Kidney (tissue), 14 donors: ENCODE results near the gene XIST. TPM values are rescaled to one million over a fixed set of nuclear protein-coding genes. Genes with fewer than 3 reads are reported as not detected.

Source experiments
- DNase-seq, 5 donors: peaks; one replicate each; pipeline ENCODE4 v3.0.0-alpha.2; 2013 to 2020
- FAIRE-seq: peaks from 2 replicates; lab custom pipeline; 2012; peaks lifted over from hg19 to GRCh38; lab: Jason Lieb, UNC
- H3K27ac ChIP-seq, 2 donors: one replicate each; pipeline ENCODE4 v1.7.0; 2013; ENCODE audit warnings: low read depth in 2 of 2, low read length in 2 of 2, inconsistent platforms in 1 of 2
- H3K27me3 ChIP-seq: one replicate; pipeline ENCODE4 v1.7.1; 2013; ENCODE audit warnings: low read length, inconsistent platforms; ENCODE audit not compliant: control insufficient read depth, insufficient read depth
- H3K36me3 ChIP-seq, 3 donors: one replicate each; pipeline versions ENCODE4 v1.7.0 to v1.7.1; 2013; ENCODE audit warnings: low read length in 3 of 3, control low read depth in 1 of 3, inconsistent platforms in 1 of 3; ENCODE audit not compliant: insufficient read depth in 3 of 3, control insufficient read depth in 2 of 3
- H3K4me1 ChIP-seq, 3 donors: one replicate each; pipeline versions ENCODE4 v1.7.0 to v1.7.1; 2013; ENCODE audit warnings: low read length in 3 of 3, inconsistent platforms in 1 of 3, low read depth in 1 of 3; ENCODE audit not compliant: control insufficient read depth in 2 of 3, insufficient read depth in 2 of 3
- H3K4me3 ChIP-seq, 3 donors: one replicate each; pipeline versions ENCODE4 v1.7.0 to v1.8.1; 2013; ENCODE audit warnings: low read length in 3 of 3, control low read depth in 1 of 3, inconsistent platforms in 1 of 3
- H3K9ac ChIP-seq, 3 donors: one replicate each; pipeline versions ENCODE4 v1.7.0 to v1.7.1; 2013; ENCODE audit warnings: low read length in 3 of 3, control low read depth in 1 of 3, inconsistent platforms in 1 of 3
- H3K9me3 ChIP-seq, 3 donors: one replicate each; pipeline versions ENCODE4 v1.7.0 to v1.7.1; 2013; ENCODE audit warnings: low read length in 3 of 3, control low read depth in 1 of 3, inconsistent platforms in 1 of 3; ENCODE audit not compliant: control insufficient read depth in 2 of 3, insufficient read depth in 1 of 3
- CTCF ChIP-seq: IDR thresholded peaks from 3 replicates; pipeline ENCODE4 v1.5.1; 2012; ENCODE audit warnings: mild to moderate bottlenecking, moderate library complexity, borderline replicate concordance; ENCODE audit not compliant: insufficient read depth; ENCODE audit errors: extremely low read depth
- intact Hi-C: fragments of 100-400 bp; cut with DNase I; formaldehyde crosslinking; loops from one replicate; pipeline ENCODE4 v1.11.1; 2022
- polyA plus RNA-seq: library from polyadenylated mRNA; stranded (reverse); fragments of 350-450 nt; fragmentation: Illumina TruSeq; extraction: RNeasy Lipid Tissue Mini Kit (QIAGEN cat#74804); gene quantifications from one replicate; pipeline ENCODE4 v1.2.3, GENCODE V29; 2014; ENCODE audit warnings: low read depth, low replicate concordance; ENCODE audit not compliant: insufficient read depth
- total RNA-seq: library from RNA; stranded (reverse); fragmentation: NEBNext Ultra II Directional; extraction: Animal tissue kit (Norgen Biotek cat#: 25700); gene quantifications from one replicate; pipeline ENCODE4 v1.2.1, GENCODE V29; 2021
- donor health status: control.
- donor health status: control.
- donor health status: control.
- donor health status: control.
- donor health status: control.
- donor health status: DM: yes; HTN: yes; CAD: no.
- donor health status: Normal renal cell carcinoma (clear cell type).

XIST gene
- total and polyA plus RNA-seq, 2 donors from 2014 or later, result 343 TPM; not detected in 1

GRCh38 chrX:73785493-73785892 lies 67.0 kb downstream of the XIST start:
- Histone ChIP-seq H3K27me3 (no peaks in the 10 kb centered on the region), H3K4me1 (no peaks in the 10 kb centered on the region), H3K9ac (no peak overlapping the region), H3K9me3 (no peaks in the 10 kb centered on the region), H3K36me3 (no peaks in the 10 kb centered on the region), H3K27ac (no peak overlapping the region), H3K4me3 (no peak overlapping the region)
- FAIRE-seq (no peak), DNase-seq (no peak)
- TF ChIP-seq CTCF, result no peak
- intact Hi-C loops, result no loop called here
